GM19372 (cell line): ENCODE data around the gene PPP6R3.
"Not testable (repeated sequence)": the region's sequence is repeated elsewhere in the genome, so short reads cannot be mapped to it uniquely, and the experiment has no call there.

Source experiments
- ATAC-seq: cut with Tn5 transposase; IDR thresholded peaks from one replicate; pipeline ENCODE4 v1.9.1; 2021; ENCODE audit warnings: mild to moderate bottlenecking, low read depth, moderate library complexity; ENCODE audit not compliant: unreplicated experiment

Gene PPP6R3

GRCh38 chr11:68589547-68590216 lies 129.1 kb downstream of the PPP6R3 start:
- ATAC-seq = no peak

GRCh38 chr11:68591719-68592118 lies 131.2 kb downstream of the PPP6R3 start:
- no peak for ATAC-seq

- ATAC-seq = no peak
Measured at GRCh38 chr11:68593441-68593840, 132.9 kb downstream of the PPP6R3 start.

- no peak for ATAC-seq
Measured at GRCh38 chr11:68594123-68594522, 133.6 kb downstream of the PPP6R3 start.

GRCh38 chr11:68596231-68596630 lies 135.7 kb downstream of the PPP6R3 start:
- ATAC-seq = no peak

GRCh38 chr11:68598816-68599653 lies 138.5 kb downstream of the PPP6R3 start:
- no peak for ATAC-seq

- no peak for ATAC-seq
Measured at GRCh38 chr11:68601147-68601546, 140.6 kb downstream of the PPP6R3 start.

- no peak for ATAC-seq
Measured at GRCh38 chr11:68609761-68610160, 149.2 kb downstream of the PPP6R3 start.

- no peak for ATAC-seq
Measured at GRCh38 chr11:68610452-68611116, 150.0 kb downstream of the PPP6R3 start.

GRCh38 chr11:68615657-68616056 lies 155.1 kb downstream of the PPP6R3 start:
- ATAC-seq = no peak

GRCh38 chr11:68617925-68618809 lies 157.6 kb downstream of the PPP6R3 start:
- ATAC-seq = no peak

GRCh38 chr11:68621826-68622225 lies 161.3 kb downstream of the PPP6R3 start:
- no peak for ATAC-seq

GRCh38 chr11:68623706-68624105 lies 163.2 kb downstream of the PPP6R3 start:
- not testable (repeated sequence) for ATAC-seq

GRCh38 chr11:68625069-68625468 lies 164.5 kb downstream of the PPP6R3 start:
- not testable (repeated sequence) for ATAC-seq

- not testable (repeated sequence) for ATAC-seq
Measured at GRCh38 chr11:68626236-68626635, 165.7 kb downstream of the PPP6R3 start.

- ATAC-seq = not testable (repeated sequence)
Measured at GRCh38 chr11:68628837-68629236, 168.3 kb downstream of the PPP6R3 start.

- not testable (repeated sequence) for ATAC-seq
Measured at GRCh38 chr11:68632375-68632774, 171.8 kb downstream of the PPP6R3 start.

- no peak for ATAC-seq
Measured at GRCh38 chr11:68632802-68633201, 172.2 kb downstream of the PPP6R3 start.

- ATAC-seq = not testable (repeated sequence)
Measured at GRCh38 chr11:68634606-68635005, 174.1 kb downstream of the PPP6R3 start.

- ATAC-seq = not testable (repeated sequence)
Measured at GRCh38 chr11:68635172-68635571, 174.6 kb downstream of the PPP6R3 start.
